GM19467 (cell line): ENCODE results near the gene HMGN3.
A peak's percentile ranks its signal among the peaks of the same experiment; 100 is the strongest.

Experiments used
- ATAC-seq: cut with Tn5 transposase; IDR thresholded peaks from one replicate; pipeline ENCODE4 v1.9.1; 2021; ENCODE audit warnings: mild to moderate bottlenecking, moderate library complexity; ENCODE audit not compliant: unreplicated experiment

HMGN3 gene

GRCh38 chr6:79233611-79234149 is 802 bp downstream of the HMGN3 start:
- peak; percentile 65 for ATAC-seq

- no peak for ATAC-seq
Measured at GRCh38 chr6:79232696-79233462, 1.6 kb downstream of the HMGN3 start.

- no peak for ATAC-seq
Measured at GRCh38 chr6:79231666-79232065, 2.8 kb downstream of the HMGN3 start.

GRCh38 chr6:79231101-79231500 is 3.4 kb downstream of the HMGN3 start:
- no peak for ATAC-seq

- no peak for ATAC-seq
Measured at GRCh38 chr6:79230149-79230548, 4.3 kb downstream of the HMGN3 start.

GRCh38 chr6:79227445-79227844 is 7.0 kb downstream of the HMGN3 start:
- ATAC-seq, result no peak

GRCh38 chr6:79226660-79227059 is 7.8 kb downstream of the HMGN3 start:
- ATAC-seq, result no peak

GRCh38 chr6:79225717-79226599 is 8.5 kb downstream of the HMGN3 start:
- no peak for ATAC-seq

- no peak for ATAC-seq
Measured at GRCh38 chr6:79223611-79224404, 10.7 kb downstream of the HMGN3 start.

GRCh38 chr6:79215213-79215824 is 19.2 kb downstream of the HMGN3 start:
- no peak for ATAC-seq

GRCh38 chr6:79212859-79213258 is 21.6 kb downstream of the HMGN3 start:
- no peak for ATAC-seq

- no peak for ATAC-seq
Measured at GRCh38 chr6:79208816-79209215, 25.7 kb downstream of the HMGN3 start.

- ATAC-seq, result no peak
Measured at GRCh38 chr6:79203753-79204253, 30.7 kb downstream of the HMGN3 start.

GRCh38 chr6:79202556-79202955 is 31.9 kb downstream of the HMGN3 start:
- ATAC-seq, result no peak

- ATAC-seq, result no peak
Measured at GRCh38 chr6:79201983-79202382, 32.5 kb downstream of the HMGN3 start.

GRCh38 chr6:79201143-79201542 is 33.3 kb downstream of the HMGN3 start:
- no peak for ATAC-seq

GRCh38 chr6:79196912-79197311 is 37.6 kb downstream of the HMGN3 start:
- no peak for ATAC-seq

- no peak for ATAC-seq
Measured at GRCh38 chr6:79193971-79194370, 40.5 kb downstream of the HMGN3 start.

GRCh38 chr6:79189760-79190350 is 44.6 kb downstream of the HMGN3 start:
- ATAC-seq, result no peak

- ATAC-seq, result no peak
Measured at GRCh38 chr6:79188885-79189480, 45.5 kb downstream of the HMGN3 start.
